Heart left ventricle (tissue), 16 donors: Measurements from ENCODE around the gene LSAMP. TPM values are rescaled to one million over a fixed set of nuclear protein-coding genes. Genes with fewer than 3 reads are reported as not detected.

Experiments used
- ATAC-seq, 4 donors: fragments of 200-7000 bp; cut with Tn5 transposase; one replicate each; pipeline ENCODE4 v1.9.1; 2020 to 2022; ENCODE audit warnings: moderate library complexity in 4 of 4, mild to moderate bottlenecking in 3 of 4, moderate number of reproducible peaks in 1 of 4
- DNase-seq, 5 donors: peaks; one replicate each; pipeline ENCODE4 v3.0.0-alpha.2; 2020
- H3K27ac ChIP-seq, 12 donors: fragments of 200-600 bp; sonication (generic) in 4 of 12; one replicate each; pipeline versions ENCODE4 v1.5.0 to v1.8.0; 2016 to 2022; ENCODE audit warnings: mild to moderate bottlenecking in 2 of 12
- H3K27me3 ChIP-seq, 9 donors: fragments of 200-600 bp; sonication (generic) in 2 of 9; one replicate each; pipeline versions ENCODE4 v1.5.1 to v1.8.0; 2016 to 2022; ENCODE audit warnings: mild to moderate bottlenecking in 3 of 9
- H3K36me3 ChIP-seq, 9 donors: fragments of 200-600 bp; sonication (generic) in 2 of 9; one replicate each; pipeline versions ENCODE4 v1.5.0 to v1.8.0; 2018 to 2022; ENCODE audit warnings: mild to moderate bottlenecking in 2 of 9
- H3K4me1 ChIP-seq, 12 donors: fragments of 200-600 bp; sonication (generic) in 4 of 12; one replicate each; pipeline versions ENCODE4 v1.5.0 to v1.8.0; 2016 to 2022; ENCODE audit warnings: mild to moderate bottlenecking in 3 of 12
- H3K4me3 ChIP-seq, 12 donors: fragments of 200-600 bp; sonication (generic) in 4 of 12; one replicate each; pipeline versions ENCODE4 v1.5.0 to v1.8.0; 2017 to 2022; ENCODE audit warnings: mild to moderate bottlenecking in 9 of 12, moderate library complexity in 4 of 12
- H3K9me3 ChIP-seq, 12 donors: fragments of 200-600 bp; sonication (generic) in 4 of 12; one replicate each; pipeline versions ENCODE4 v1.5.0 to v1.8.0; 2016 to 2022; ENCODE audit warnings: mild to moderate bottlenecking in 1 of 12
- POLR2A ChIP-seq, 2 donors: fragments of 450-650 bp; IDR thresholded peaks; one replicate each; pipeline ENCODE4 v1.6.1; 2017; ENCODE audit warnings: antibody characterized with exemption in 2 of 2, mild to moderate bottlenecking in 2 of 2, moderate library complexity in 2 of 2
- WGBS, 4 donors: extraction: QIAGEN DNeasy Blood & Tissue Kit in 2 of 4; methylation state at CpG; one replicate each; pipeline versions ENCODE4 v1.1.5 to v1.1.7; 2013 to 2018; 5-methylcytosine and 5-hydroxymethylcytosine counted together
- intact Hi-C, 10 donors: fragments of 100-400 bp; cut with DNase I; formaldehyde crosslinking; loops; one replicate each; pipeline versions ENCODE4 v1.11.1 to v1.14.2; 2022
- polyA plus RNA-seq, 2 donors: library from polyadenylated mRNA; stranded (reverse); fragments of 200-250 nt; gene quantifications; one replicate each; pipeline ENCODE4 v1.2.3, GENCODE V29; 2013
- total RNA-seq, 9 donors: library from RNA; depleted of rRNA in 2 of 9; stranded (reverse); fragments of >200 nt in 2 of 9; fragmentation: NEBNext Ultra II Directional in 3 of 9; extraction: Animal tissue kit (Norgen Biotek cat#: 25700) in 3 of 9; gene quantifications; one replicate each; pipeline versions ENCODE4 v1.1.0 to v1.2.4, GENCODE V29; 2016 to 2023
- TF ChIP-seq, protein P1 (sequence below), 12 donors: fragments of 200-600 bp; sonication (generic) in 4 of 12; IDR thresholded peaks; one replicate each; pipeline versions ENCODE4 v1.5.0 to v1.8.0; 2018 to 2022; ENCODE audit warnings: antibody characterized with exemption in 12 of 12, mild to moderate bottlenecking in 5 of 12
- donor health status: ischemic (EF 13 %, LVEDD 7.1; RV severe dilation, severe dysfunction).
- donor health status: healthy with polysubstance abuse.
- donor health status: DM: no; HTN: yes; CAD: no.
- donor health status: DM: no; HTN: no; CAD: no.
- donor health status: ischemic (EF 25% LVEDD 6.9; RV normal size, moderate dysfunction).
- donor health status: ischemic (EF 25% LVEDD 5.7; RV mildly dilated, moderate dysfunction).
- donor health status: healthy.
- donor health status: DM: yes; HTN: yes; CAD: no.
- donor health status: ischemic (EF 35%, LVEDD 5.7; RV mildly dilated, moderate dysfunction).
- donor health status: nonischemic (EF 11% LVEDD 7.7; RV severe dilation, severe dysfunction).
- donor health status: DM: yes; HTN: yes; CAD: no.
- donor health status: PGD.
- donor health status: ischemic (EF 29% LVEDD 5.4; RV normal size, mild dysfunction).
- donor health status: nonischemic (EF 23%, LVEDD 6.1; RV moderate dilation, normal function).

Gene LSAMP
- total and polyA plus RNA-seq, 11 donors, result 1.6 to 52.3 (median 7.2) TPM

DNA sequence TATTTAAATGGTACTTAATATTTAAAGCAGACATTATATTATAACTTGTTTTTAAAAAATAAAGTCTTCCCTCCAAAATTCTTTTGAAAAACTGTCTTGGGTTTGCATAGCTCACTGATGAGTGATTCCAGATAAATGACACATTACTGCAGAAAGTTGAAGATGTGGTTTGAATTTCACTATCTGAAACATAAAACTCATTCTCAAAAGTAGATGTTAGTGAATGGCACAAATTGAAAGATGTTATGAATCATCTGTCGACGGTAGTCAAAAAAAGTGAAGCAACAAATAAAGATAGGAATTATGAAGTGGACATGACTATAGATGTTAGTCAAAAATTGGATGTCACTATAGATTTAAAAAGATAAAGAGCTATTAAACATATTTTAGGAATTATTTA lies 541.4 kb downstream of the LSAMP start:
- TF ChIP-seq POLR2A (IDR thresholded peaks at IDR 0.05), result no peak
- TF ChIP-seq, protein P1, sequence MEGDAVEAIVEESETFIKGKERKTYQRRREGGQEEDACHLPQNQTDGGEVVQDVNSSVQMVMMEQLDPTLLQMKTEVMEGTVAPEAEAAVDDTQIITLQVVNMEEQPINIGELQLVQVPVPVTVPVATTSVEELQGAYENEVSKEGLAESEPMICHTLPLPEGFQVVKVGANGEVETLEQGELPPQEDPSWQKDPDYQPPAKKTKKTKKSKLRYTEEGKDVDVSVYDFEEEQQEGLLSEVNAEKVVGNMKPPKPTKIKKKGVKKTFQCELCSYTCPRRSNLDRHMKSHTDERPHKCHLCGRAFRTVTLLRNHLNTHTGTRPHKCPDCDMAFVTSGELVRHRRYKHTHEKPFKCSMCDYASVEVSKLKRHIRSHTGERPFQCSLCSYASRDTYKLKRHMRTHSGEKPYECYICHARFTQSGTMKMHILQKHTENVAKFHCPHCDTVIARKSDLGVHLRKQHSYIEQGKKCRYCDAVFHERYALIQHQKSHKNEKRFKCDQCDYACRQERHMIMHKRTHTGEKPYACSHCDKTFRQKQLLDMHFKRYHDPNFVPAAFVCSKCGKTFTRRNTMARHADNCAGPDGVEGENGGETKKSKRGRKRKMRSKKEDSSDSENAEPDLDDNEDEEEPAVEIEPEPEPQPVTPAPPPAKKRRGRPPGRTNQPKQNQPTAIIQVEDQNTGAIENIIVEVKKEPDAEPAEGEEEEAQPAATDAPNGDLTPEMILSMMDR (IDR thresholded peaks at IDR 0.05), result no peak
- Histone ChIP-seq H3K4me3 (no peak overlapping the region), H3K27ac (no peak overlapping the region), H3K4me1 (no peaks in the 10 kb centered on the region), H3K9me3 (no peaks in the 10 kb centered on the region), H3K27me3 (no peaks in the 10 kb centered on the region), H3K36me3 (no peaks in the 10 kb centered on the region)
- WGBS, 4 donors, result 91 to 94% (median 92%) methylated on average over 2 of the region's 2 CpGs
- no peak for DNase-seq
- ATAC-seq, result no peak
- intact Hi-C loops, result no loop called here

DNA sequence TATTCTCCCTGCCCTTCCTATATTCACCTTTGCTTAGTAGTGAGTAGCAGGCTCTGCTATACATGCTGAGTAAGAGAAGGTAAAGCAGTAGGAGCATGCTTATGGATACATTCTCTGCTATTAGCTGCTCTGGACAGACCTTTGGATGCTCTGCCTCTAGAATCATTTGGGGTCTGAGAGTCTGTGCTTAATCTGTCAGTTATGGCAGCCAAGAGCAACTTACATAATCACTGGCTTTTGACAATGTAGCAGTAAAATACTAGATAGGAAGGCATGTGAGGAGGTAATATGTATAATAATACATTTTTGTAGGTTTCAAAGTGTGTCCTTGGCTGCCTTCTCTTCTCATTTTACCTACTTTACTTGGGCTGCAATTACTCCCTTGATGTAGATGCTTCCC lies 544.3 kb downstream of the LSAMP start:
- intact Hi-C loops, result no loop called here
- no peaks in the 10 kb centered on the region for H3K4me1 ChIP-seq
- DNase-seq (no peak), ATAC-seq (no peak)
- no peaks in the 10 kb centered on the region for H3K36me3 ChIP-seq
- no peak for TF ChIP-seq POLR2A (IDR thresholded peaks at IDR 0.05)
- TF ChIP-seq, protein P1 (IDR thresholded peaks at IDR 0.05), result no peak
- H3K4me3 ChIP-seq, result no peak overlapping the region
- no peaks in the 10 kb centered on the region for H3K27me3 ChIP-seq
- no peak overlapping the region for H3K27ac ChIP-seq
- no peaks in the 10 kb centered on the region for H3K9me3 ChIP-seq

DNA sequence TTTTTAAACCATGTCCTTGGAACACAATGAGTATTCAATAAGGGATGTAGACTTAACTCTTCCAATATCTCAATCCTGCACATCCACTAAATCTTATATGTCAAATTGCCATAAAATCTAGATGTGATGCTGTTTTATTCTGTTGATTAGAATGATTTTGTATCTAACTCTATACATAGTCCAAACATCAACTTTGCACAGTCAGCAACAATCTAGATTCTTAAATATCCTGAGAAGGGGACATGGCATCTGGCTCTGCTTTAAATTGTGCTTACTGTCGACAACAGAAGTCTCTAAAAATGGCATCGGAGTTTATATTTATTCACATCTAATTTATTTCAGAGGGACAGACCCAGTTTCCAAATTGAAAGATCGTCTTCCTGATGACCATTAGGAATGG lies 545.8 kb downstream of the LSAMP start:
- no peaks in the 10 kb centered on the region for H3K36me3 ChIP-seq
- no peak for TF ChIP-seq POLR2A (IDR thresholded peaks at IDR 0.05)
- TF ChIP-seq, protein P1 (IDR thresholded peaks at IDR 0.05), result no peak
- 76 to 81% (median 78%) methylated on average over 3 of the region's 3 CpGs for WGBS, 4 donors
- H3K27ac ChIP-seq, result no peak overlapping the region
- H3K4me3 ChIP-seq, result no peak overlapping the region
- no peaks in the 10 kb centered on the region for H3K9me3 ChIP-seq
- ATAC-seq, result no peak
- H3K4me1 ChIP-seq, result no peaks in the 10 kb centered on the region
- intact Hi-C loops, result no loop called here
- no peak for DNase-seq
- no peaks in the 10 kb centered on the region for H3K27me3 ChIP-seq

DNA sequence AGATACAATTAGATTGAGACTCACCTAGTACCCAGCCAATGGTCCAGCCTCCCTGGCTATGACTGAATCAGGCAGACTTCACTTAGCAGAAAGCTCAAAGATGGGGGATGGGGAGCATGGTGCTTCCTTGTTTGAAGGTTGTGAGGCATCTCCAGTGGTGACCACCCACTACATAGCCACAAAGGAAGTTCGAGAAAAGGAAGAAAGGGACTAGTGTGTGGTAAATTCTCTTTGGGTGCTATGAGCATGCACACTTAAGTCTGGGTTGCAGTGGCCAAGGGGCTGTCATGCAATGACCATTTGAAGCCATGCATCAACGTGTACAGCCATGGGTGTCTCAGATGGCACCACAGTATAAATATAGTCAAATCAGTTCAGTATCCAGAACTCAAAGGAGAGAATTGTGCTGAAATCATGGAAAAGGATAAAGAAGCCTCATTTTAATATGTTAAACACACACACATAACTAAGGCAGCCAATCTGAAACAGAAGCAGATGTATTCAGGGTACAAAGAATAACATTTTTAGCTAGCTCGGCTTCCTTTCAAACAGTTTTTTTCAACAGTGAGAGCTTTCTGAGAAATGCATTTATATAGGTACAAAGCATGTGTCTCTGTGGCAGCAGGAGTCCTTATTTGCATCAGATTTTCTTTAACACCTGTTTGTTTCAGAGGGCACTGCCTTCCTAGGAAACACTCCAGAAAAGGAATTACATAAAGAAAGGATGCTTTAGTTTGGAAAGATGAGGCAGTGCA lies 546.5 kb downstream of the LSAMP start:
- intact Hi-C loops, result no loop called here
- WGBS, 4 donors, result 68 to 69% (median 68%) methylated on average over 3 of the region's 3 CpGs
- Histone ChIP-seq H3K4me3 (no peak overlapping the region), H3K4me1 (no peaks in the 10 kb centered on the region), H3K27ac (no peak overlapping the region), H3K27me3 (no peaks in the 10 kb centered on the region), H3K36me3 (no peaks in the 10 kb centered on the region), H3K9me3 (no peaks in the 10 kb centered on the region)
- ATAC-seq, result no peak
- no peak for TF ChIP-seq POLR2A (IDR thresholded peaks at IDR 0.05)
- TF ChIP-seq, protein P1 (IDR thresholded peaks at IDR 0.05), result no peak
- no peak for DNase-seq
